HG02642 (cell line): ENCODE measurements around the gene HLCS.
"Not testable (repeated sequence)": the region's sequence is repeated elsewhere in the genome, so short reads cannot be mapped to it uniquely, and the experiment has no call there.

Experiments used
- ATAC-seq: cut with Tn5 transposase; IDR thresholded peaks from one replicate; pipeline ENCODE4 v1.9.1; 2021; ENCODE audit warnings: mild to moderate bottlenecking; ENCODE audit not compliant: unreplicated experiment, poor library complexity

HLCS gene

DNA sequence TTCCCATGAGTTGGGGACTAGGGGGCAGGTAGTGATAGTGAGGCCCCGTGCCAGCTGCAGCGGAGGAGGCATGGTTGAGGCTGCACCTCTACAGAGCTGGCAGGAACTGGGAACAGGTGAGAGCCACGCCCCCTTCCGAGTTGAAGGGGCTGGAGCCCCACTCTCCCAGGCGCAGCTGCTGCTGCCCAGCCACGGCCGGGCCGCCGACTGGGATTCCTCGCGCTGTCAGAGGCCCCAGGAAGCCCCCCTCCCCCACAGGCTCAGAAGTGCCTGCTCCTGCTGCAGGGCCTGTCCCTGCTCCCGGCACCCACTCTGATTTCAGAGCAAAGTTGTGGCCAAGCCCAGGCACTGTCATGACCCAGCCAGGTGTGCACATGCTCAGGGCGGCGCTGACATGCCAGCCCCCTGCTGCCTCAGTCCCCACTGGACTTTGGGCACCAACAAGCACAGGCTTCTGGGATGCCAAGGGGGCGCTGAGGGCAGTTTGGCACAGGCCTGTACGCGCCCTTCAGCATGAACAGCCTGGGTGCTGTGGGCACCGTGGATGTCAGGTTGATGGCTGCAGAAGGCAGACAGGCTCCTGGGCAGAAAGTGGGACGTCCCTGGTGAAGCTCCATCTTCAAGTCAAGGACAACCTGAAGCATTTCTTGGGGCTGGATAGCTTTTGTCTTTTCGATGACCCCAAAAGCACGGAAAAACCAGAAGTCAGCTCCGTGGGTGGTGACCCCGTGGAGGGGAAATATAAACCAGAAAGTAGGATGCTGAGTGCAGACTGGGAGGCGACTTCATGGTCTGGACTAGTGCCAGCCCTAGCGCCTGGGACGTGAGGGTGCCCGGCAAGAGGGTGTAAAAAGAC lies 146.1 kb downstream of the HLCS start:
- ATAC-seq, result no peak

DNA sequence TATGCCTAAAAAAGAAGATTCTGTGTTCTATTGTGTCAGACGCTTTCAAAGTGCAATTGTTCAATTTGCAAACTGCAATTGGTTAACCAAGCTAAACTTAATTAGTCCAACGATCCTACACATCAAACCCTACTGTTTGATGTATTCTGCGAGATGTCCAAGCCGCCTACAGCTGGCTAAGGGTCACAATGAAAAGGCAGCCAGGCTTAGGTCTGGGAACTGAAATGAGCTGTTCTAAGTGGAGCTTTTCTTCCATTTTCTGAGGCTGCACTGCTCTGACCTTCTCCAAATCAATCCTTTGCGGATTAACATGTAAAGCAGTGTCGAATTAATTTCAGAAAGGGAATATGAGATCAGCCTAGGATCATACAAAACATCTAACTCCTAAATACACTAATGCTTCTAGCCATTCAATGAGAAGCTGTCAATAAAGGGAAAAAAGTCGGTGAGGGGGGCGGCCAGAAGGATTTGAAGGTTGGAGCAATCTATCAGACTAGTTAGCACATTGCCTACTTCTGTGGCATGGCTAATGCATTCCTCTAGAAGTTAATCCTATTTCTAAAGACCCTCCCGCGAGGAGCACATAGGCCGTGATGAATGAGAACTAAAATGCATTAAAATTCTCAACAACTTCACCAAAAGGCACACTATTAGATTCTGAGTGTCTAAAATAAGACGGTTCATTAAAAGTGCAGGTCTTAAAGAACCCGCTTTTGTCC lies 148.6 kb downstream of the HLCS start:
- ATAC-seq, result no peak

DNA sequence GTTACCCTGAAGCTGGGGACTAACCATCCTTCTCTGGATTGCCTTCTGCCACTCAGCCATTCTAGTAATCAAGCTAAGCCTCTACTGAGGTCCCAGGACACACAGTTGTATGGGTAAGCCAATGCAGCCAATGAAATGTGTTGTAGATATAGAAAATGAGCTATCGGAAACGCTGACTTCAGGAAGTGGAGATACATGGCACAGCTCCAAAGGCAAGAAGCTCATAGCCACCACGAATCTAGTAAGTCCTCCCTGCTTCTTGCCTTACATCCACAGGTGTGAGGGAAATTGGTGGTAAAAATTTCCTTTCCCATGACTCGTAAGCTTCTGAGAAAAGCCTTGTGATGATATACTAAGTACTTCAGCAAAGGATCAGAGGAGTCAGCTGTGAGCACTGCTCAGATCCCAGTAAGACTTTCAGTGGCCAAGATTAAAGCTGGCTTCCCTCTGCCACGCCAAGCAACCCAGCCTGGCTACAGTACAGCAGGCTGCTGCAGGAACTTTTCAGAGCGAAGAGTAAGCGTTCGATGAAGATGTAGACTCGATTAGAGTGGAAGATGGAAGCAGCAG lies 149.8 kb downstream of the HLCS start:
- ATAC-seq, result no peak

DNA sequence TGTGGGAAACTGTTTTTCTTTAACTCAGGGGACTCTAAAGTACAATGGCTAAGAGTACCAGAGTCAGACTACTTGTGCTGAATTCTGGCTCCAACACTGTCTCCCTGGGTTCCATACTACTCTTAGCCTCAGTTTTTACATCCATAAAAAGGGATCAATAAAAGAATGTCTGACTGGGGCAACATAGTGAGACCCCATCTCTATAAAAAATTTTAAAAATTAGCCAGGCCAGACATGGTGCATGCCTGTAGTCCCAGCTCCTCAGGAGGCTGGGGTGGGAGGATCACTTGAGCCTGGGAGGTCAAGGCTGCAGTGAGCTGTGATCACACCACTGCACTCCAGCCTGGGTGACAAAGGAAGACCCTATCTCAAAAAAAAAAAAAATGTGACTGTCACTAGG lies 150.4 kb downstream of the HLCS start:
- not testable (repeated sequence) for ATAC-seq

DNA sequence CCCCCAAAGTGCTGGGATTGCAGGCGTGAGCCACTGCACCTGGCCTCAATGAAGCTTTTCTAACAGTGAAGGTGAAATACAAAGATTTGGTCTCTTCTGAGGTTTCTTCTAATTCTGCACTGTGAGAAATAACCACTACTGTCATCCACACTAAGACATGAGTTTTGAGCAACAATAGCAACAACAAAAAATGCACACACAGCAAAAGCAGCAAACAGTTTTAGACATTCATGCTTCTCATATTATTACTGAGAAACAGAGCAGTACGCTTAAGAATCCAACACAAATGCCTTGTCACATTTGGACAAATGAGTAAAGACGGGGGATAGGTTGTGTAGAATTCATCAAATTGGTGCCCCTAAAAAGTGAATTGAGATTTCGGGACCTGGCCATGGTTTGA lies 151.2 kb downstream of the HLCS start:
- ATAC-seq, result no peak

DNA sequence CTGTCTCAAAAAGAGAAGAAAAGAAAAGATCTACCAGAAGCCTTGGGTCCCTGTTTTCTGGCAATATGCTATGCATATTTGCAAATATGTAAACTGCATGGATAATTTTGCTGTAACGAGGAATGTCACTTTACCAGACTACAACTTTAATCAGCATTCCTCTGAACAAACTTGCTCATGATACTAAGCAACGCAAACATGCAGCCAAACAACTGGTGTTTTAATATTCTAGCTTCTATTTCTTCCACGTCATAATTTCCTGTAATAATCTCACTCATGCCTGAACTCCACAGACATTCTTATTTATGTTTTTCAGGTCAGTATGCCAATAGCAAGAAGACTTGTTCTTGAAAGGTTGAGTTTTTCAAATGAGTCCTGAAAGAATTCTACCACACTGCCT lies 153.4 kb downstream of the HLCS start:
- no peak for ATAC-seq

DNA sequence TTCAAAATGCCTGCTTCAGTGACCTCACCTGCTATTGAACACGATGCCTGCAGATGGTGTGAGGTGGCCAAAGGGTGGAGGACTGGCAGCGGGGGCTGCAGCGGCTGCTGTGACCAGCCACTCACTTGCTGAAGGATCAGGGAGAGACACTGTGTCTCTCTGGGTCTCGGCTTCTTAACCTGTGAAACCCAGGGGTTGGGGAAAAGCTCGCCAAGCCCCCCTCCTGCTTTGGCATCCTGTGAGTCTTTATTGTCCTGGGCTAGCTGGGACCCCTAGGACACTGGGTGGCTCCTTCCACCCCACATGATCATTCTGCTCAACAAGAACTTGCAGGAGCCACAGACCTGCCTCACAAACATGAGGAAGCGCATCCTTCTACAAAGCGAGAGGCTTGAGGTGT lies 154.7 kb downstream of the HLCS start:
- no peak for ATAC-seq

DNA sequence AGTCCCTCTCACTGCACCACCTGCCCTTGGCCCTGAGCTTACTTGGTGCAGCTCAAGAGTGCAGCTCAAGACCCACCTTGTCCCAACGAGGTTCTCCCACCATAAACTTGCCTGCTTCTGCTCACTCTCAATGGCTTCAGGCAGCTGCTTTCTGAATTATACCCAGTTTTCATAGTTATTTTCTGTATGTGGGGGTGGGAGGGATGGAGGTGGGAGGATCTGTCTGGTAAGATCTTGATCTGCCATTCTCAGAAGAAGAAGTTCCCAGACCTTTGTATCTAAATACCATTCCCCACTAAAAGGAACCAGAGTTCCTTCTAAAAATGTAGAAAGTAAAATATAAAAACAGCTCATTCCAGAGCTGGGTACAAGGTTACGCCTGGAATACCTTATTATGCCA lies 156.0 kb downstream of the HLCS start:
- ATAC-seq, result no peak

DNA sequence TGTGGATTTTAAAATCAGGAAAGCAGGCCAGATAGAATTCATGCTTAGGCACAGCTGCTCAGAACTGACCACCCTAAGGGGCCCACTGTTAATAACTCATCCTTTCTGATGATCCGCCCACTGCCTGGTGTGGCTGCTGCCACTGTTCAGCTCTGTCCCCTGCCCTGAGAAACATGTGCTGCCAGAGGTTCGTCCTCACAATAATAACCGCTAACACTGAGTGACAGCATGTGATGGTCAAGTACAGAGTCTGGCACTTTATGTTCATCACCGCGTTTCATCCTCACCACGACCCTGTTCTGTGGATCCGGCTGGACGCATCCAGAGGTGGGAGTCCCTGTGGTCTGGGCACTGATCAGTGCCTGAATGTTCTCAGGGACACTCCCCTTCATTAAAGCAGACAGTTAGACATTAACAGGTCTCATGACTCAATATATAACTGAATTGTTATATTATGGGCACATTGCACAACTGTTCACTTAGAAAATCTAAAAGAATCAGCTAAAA lies 159.0 kb downstream of the HLCS start:
- no peak for ATAC-seq

DNA sequence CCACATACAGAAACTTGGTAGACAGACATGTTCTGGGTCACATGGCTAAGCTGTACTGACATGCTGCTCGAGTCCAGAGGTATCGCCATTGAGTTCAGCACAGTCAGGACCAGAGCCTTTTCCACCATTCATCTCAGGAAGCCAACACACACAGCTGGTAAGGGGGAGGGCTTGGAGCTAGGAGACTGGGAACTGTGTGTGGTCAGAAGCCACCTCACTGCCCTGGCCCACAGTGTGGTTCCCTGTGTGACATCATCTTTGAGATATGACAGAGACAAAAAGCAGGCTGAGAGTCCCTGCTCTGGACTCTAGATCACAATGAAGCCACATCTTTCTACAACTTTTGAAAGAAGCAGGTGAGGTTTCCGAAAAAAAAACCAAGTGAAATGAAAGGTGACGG lies 160.4 kb downstream of the HLCS start:
- ATAC-seq, result no peak

DNA sequence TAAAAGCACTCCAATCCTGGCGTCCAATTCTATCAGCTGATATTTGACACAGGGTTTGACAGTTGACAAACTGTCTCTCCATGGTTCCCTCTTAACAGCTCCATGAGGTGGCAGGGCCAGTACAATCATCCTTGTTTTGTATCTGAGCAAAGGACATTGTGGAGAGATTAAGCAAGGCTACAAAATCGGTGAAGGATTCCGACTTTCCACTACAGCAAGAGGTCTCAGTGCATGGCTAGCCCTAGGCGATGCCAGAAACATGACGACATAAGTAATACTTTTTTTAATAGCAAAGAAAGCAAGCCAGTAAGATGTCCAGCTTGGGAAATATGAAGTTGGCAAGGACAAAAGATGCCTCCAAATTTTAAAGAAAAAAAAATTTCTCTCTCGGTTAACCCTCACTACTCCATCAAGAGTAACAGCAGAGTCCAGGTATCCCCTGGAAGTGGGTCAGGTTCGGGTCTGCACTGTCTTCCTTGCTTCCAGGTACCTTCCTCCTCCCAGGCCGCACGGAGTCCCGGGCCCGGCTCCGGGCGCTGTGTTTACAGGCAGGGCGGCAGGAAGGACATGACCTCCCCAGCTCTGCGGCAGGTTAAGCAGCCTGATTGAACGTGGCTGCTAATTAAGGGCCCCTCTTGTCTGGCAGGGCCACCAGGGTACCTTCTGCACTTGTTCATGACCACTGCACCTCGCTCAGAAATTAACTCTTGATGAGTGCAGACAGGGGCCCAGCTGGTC lies 161.4 kb downstream of the HLCS start:
- ATAC-seq, result no peak

DNA sequence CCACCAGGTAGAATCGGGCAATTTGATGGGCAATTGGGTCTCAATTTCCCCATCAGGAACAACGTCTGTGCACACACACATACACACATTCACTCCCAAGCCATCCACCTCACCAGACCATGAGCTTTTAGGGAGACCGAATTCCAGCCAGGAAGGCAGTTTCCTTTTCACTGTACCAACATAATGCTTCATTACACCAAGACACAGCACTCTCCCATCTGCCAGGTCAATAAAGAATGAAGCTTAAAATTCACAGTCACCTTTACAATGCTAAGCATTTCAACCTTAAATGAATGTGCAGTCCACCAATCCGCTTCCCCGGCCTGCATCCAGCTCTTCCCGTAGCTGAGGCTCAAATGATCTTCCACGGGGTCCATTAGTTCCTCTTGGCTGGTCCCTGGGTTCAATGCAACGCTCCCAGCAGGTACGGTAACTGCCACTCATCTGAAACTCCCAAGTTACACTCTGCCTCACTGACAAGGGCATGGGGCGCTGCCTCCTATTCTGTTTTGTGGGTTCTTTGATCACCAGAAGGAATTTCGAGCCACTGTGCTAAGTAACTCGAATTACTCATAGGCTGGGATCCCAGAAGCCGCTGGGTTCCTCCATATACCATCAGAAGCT lies 162.5 kb downstream of the HLCS start:
- no peak for ATAC-seq

DNA sequence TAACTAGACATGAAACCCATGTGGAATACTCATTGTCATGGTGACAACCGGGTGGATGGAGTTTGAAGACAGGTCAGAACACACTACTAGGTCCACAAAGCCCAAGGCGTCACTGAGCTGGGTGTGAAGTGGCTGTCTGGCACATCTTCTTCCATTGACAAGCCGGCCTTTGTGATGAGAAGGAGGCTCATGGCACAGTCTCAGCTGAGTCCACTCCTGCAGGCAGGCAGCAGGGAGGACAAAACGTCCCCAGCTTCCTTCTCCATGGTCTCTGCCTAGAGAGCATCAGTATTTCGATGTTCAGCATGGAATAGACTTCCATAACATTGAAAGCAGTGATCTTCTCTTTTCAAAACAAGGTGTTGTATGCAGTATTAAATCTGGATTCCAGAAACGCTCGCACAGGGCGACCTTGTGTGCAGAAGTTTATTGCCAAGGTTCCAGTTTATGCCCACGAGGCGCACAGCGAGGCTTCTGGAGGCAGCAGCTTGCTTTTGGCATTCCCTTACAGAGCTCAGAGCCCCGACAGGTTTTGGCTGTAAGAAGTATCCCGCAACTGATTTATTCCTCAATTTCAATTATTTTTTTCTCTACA lies 163.3 kb downstream of the HLCS start:
- ATAC-seq, result no peak

DNA sequence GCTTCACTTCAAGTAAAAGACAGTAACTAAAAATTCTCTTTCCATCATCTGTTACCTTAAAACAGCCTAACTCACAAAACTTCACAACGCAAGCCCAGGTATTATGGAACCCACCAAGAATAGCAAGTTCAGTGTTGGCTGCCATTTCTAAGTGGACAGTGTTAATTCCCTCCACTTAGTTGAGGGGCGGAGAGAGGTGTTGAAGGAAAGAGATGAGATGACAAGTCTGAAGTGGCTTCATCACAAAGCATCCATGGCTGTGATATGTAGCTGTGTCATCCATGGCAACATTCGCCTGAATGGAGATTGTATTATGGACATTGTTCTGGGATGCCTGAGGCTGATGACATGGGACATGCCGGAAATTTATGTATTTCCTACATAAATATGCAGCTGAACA lies 165.7 kb downstream of the HLCS start:
- no peak for ATAC-seq

DNA sequence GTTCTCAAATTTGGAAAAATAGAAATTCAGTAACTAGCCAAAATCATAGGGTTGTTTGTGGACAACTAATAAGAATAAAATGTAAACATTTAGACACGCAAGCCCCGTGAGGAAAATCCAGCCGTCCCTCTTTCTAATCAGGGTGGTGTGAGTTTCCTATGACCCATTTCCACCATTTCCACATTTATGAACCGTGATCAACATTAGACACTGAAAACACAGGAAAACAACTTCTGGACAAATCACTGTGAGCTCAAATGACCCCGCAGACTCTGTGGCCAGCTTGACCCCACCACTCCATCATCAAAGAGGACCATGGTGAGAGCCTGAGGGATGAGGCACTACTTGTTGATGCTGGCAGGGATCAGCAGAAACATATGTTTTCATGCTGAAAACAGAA lies 166.6 kb downstream of the HLCS start:
- no peak for ATAC-seq

DNA sequence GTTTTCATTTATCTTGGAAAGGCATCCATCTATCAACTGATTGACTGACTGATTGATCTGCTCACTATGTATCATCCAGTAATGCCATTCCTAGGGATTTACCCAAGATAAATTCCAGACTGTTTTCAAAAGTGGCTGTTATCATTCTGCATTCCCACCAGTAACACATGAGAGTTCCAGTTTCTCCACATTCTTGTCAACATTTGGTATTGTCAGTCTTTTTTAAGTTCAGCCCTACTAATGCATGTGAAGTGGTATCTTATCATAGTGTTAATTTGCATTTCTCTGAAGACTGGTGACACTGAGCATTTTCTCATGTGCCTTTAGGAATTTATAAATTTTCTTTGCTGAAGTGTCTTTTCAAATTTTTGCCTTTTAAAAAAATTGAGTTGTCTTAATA lies 168.0 kb downstream of the HLCS start:
- ATAC-seq, result no peak

DNA sequence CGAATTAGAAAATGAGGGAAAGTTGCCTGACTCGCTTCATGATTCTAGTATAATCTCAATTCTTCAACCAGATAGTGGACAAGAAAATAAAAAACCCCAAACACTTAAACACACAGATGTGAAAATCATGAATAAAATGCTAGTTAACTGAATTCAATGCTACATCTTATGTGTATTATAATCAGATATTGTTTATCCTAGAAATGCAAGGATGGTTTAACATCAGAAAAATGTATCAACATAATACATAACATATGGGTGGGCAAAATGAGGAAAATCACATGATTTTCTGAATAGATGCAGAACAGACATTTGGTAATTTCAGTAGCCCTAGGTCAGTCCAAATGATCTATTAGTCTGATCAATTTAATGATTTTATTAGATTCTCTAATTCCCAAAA lies 170.4 kb downstream of the HLCS start:
- no peak for ATAC-seq

DNA sequence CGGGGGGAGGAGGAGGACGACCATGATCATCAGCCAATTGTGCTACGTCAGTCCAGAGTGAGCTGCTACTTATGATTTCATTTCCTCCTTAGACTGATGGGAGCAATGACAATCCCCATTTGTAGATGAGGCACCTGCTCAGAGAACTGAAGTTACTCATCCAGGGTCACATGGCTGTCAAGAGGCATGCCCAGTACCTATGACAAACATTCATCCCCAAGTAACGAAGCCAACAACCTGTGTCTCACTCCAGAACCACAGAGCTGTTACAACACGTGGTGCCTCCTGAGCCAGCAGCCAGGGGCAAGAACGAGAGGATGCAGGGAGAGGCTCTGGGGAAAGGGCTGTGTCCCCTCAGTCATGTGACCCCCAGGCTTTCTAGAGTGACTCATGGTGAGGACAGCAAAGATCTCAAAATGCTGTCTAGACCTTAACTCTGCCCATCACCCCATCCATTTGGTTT lies 173.9 kb downstream of the HLCS start:
- no peak for ATAC-seq

DNA sequence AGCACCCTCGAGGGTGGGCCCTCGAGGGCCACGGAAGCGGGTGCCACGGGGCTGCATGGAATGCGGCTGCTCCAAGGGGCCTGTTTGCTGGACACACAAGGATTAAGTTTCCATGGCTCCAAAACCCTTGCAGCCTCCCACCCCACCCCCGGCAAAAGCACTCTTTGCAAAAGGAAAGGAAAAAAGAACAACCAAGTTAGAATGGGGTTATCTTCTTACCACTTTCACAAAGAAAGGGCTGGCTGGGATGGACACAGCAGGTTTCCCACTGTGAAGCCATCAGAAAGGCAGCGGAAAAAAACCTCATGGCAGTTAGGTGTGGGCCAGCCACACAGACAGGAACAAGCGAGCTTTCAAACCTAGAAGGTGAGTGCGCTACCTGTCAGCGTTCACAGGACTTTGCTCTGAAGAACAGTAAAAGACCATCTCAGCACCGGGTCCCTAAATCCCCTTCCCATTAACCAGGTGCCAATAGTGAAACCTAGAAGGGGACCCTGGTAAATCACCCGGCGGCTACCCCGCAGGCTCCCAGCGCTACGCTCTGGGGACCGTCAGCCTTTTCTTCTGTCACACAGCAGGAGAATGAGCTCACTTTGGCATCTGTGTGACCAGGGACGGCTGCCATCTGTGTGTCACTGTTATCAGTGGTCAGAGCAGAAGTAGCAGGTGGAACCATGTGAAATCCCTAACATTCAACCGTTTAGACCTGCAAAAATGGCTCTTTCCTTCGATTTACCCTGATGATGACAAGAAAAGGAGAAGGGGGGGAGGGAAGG lies 174.6 kb downstream of the HLCS start:
- ATAC-seq, result no peak
